HG03571 (cell line): ENCODE results near the gene PPP2R2D.
"Not testable (repeated sequence)": the region's sequence is repeated elsewhere in the genome, so short reads cannot be mapped to it uniquely, and the experiment has no call there.

Experiments
- ATAC-seq: cut with Tn5 transposase; IDR thresholded peaks from one replicate; pipeline ENCODE4 v1.9.1; 2021; ENCODE audit not compliant: unreplicated experiment

PPP2R2D gene

DNA sequence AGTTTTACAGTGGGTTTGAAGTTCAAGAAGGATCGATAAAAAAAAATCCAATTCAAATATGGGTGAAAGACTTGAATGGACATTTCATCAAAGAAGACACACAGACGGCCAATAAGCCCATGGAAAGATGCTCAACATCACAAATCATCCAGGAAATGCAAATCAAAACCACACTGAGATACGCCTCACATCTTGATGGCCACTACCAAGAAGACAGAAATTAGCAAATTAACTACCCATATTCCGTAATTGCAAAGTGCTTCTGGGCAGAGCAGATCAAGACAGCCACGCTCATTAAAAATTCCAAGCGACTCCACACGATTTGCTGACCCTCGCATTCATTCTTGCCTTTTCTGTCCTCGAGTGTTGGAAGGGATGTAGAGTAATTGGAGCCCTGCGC, 34.1 kb upstream of the PPP2R2D start:
- no peak for ATAC-seq

DNA sequence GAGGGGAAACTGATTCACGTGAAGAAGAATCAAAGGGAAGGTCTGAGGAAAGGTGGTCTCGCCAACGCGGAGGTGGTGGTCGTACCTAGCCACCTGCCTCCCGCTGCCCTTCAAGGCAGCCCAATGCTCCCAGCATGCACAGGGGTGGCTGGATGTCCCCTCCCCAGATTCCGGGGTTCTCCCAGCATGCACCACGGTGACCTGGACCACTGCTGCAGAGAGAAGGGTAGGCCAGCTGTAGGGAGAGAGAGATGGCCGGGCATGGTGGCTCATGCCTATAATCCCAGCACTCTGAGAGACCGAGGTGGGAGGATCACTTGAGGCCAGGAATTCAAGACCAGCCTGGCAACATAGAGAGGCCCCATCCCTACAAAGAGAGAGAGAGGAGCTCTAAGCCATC, 32.4 kb upstream of the PPP2R2D start:
- ATAC-seq, result no peak

DNA sequence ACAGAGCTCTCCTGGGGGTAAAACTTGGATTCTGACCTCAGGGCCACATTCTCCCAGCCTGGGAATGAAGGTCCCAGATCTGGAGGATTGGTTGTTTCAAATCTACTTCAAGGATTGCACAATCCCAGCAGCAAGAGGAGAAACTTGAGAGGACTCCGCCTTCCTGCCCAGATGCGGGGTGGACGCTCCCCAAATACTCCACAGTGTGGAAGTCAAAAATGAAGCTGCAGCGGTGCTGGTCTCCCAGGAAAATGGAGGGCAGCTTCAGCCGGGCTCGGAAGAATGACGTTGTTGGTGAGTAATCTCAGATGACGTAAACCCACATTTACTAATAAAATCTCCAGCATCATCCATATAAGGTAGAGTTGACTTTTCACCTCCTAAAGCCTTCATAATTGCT, 31.5 kb upstream of the PPP2R2D start:
- no peak for ATAC-seq

DNA sequence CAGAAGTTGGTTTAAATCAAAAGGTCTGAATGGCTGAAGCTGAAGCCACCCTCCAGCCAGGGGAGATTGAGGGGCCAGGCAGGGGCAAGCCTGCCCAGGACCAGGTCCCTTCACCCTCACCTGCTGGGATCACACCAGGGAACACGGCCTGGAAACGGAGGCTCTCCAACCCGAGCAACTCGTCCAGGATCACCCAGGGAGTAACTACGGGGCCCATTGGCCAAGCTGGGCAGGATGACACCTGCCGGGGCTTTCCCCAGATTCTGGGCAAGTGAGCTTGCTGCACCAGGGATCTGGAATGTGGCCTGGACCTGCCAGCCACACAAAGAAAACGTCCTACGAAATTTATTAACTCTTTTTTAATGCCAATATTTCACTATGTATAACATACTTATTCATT, 30.4 kb upstream of the PPP2R2D start:
- no peak for ATAC-seq

DNA sequence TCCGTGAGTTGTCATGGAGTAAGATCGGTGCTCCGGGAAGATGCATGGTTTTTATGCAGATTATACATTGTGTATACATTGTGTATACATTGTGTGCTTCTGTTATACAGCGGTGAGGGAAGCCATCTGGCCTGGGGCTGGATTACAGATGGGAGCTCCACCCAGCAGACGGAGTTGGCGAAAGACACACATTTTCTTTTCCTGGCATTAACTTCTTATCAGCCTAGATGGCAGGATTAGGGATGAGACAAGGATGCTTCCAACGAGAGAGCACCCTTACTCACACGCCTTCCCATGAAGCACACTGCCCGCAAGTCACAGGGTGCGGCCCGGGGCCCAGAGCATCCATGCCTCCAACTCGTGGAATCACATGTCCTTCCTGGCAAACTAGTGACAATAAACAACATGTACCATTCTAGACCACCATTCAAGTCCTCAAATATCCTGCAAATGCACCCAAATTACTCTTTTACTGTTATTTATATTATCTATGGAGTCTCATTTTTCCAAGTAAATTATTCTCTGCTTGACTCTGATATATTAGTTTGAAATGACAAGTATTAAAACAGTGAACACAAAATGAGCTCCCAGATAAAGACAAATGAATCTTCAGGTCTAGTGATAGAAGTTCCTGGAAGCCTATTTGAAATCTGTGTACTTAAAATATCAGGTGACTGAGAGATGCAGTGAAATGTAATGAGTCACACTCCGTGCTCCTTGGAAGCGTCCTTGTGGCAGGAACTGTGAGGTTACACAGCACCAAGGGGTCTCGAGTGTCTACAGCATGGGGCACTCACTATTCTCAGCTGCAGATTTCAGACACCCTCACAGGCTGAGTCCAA, 29.8 kb upstream of the PPP2R2D start:
- ATAC-seq, result no peak

DNA sequence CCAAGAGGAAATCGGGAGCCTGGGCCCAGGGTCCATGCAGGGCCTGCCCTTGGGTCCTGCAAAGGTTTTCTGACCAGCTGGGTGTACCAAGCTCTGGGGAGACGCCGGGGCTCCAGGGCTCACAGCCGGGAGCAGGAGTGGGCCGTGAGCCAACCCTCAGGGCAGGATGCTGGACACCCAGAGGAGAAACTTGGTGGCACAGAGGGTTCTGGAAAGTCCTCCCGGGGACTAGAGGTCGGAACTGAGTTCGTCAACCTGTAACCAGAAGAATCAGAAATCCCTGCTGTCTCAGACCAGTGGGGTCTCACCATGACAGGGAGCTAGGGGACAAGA, 29.2 kb upstream of the PPP2R2D start:
- ATAC-seq, result no peak

DNA sequence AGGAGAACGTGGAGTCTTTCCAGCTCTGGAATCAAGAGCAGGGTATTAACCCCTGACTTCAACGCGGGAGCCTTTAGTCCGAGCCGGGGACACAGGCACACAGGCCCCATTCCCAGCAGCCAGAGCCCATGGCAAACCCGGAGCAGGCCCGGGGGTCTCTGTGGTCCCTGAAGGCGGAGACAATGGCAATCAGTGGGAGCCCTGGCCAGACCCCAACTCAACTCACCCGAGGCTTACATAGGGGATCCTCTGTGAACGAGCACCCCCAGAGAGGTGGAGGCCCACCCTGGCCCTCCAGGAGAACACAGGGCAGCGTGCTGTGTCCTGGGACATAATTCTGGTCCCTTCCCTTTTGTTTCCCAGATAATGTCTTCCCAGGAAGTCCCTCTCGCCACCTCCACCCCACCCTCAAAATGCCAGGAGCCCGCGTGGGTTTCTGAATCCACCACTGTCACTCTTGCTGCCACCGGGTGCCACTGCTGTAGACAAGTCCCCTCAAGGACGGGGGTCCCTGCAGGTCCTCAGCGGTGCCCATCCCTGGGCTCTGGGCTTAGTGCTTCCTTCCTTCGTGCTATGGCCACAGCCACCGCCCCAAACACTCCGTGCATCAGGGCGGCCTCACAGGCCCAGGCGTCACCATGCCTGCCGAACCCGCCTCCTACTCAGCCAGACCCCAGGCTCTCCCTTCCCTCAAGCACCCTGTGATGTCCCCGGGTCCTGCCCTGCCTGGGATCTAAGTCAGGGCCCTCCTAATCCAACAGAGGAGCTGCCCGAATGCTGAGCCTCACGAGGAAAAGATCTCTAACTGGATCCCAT, 28.6 kb upstream of the PPP2R2D start:
- ATAC-seq, result no peak

DNA sequence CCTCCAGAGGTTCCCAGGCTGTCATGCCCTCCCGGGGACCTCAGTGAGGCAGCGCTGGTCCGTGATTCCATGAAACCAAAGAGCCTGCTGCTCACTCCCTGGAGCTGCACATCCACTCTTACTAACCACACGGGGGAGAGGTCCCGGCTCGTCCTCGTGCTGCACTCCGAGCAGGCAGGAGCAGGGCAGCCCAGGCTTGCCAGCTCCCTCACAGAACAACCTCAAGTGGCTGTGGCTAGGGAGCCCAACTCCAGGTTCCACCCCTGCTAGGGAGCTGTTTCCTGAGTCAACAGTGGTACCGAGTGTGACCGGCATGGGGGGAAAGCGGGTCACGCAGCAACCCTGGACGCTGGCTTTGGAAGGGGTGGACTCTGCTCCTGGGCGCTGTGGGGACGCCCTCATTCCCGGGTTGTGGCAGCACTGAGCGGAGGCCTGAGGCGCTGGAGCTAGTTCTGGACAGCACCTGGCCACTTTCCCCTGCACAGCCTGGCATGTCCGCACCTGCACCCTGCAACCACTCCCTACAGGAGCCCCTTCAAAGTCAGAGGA, 27.9 kb upstream of the PPP2R2D start:
- no peak for ATAC-seq

DNA sequence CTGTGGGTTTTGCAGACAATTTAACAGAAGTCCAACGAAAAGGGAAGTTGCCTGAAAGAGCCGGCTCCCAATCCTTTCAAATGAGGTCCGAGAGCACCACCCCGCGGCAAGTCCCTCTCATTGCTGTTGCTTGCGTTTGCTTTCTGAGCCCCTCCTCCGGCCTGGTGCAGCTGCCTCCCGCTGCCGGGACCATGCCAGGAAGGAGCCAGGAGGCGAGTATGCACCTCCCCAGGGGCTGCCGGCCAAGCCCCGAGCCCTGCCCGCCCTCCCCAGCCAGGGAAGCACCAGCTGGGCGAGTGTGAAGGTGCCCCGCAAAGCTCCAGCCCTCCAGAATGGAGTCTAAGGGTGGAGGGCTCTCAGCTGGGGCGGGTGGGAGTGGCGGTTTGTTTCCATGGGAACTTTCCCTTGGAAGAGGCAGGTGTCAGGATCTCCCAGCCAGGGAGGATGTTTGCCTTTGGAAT, 25.8 kb upstream of the PPP2R2D start:
- peak; percentile 87 for ATAC-seq

DNA sequence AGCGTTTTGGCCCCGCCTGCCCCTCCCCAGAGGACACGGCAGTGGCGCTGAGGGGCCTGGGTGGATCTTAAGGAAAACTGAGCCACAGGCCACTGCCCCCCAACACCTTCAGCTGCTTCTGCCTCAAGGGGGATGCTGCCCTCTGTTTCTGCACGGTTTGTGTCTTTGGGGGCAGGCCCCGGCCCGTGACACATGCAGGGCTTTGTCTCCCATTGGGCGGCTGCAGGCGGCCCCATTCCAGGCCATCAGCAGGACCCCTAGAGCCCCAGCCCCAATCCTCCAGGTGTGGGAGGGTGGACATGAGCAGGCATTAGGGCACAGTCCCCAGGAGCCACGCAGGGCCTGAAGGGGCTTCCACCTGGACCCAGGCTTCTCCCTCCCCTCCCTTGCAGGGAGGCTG, 25.3 kb upstream of the PPP2R2D start:
- ATAC-seq, result no peak

DNA sequence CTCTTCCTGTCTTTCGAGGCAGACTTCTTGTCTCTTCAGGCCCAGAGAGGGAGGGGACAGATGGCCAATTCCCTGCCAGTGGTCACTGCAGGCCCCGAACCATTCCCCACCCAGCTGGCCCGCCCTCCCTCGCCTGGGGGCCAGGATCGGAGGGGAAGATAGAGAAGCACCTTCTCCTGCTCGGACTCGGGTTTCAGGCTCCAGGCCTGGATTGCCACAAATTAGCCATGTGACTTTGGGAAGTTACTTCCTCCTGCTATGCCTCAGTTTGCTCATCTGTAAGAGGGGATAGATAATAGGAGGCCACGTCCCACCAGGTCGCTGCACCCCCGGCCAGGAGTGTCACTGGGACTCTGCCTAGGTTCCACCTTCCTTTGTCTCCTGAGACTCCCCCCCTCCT, 24.8 kb upstream of the PPP2R2D start:
- ATAC-seq, result no peak

DNA sequence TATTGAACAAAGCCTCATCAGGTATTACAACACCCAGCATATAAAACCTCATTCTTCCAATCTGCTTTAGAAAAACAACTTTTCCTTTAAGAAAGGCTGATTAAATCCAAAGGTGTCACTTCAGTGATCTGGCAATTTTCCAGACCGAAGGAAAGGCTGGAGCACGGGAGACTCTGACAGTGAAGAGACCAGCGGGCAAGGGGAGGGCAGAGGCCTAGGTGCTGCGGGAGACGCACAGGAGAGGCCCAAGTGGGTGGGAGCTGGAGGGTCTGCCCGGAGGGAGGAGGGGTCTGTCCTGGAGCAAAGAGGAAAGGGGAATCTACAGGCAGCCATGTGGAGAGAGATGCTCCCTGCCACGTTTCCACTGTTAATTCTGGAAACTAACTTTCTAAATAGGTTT, 24.3 kb upstream of the PPP2R2D start:
- no peak for ATAC-seq

DNA sequence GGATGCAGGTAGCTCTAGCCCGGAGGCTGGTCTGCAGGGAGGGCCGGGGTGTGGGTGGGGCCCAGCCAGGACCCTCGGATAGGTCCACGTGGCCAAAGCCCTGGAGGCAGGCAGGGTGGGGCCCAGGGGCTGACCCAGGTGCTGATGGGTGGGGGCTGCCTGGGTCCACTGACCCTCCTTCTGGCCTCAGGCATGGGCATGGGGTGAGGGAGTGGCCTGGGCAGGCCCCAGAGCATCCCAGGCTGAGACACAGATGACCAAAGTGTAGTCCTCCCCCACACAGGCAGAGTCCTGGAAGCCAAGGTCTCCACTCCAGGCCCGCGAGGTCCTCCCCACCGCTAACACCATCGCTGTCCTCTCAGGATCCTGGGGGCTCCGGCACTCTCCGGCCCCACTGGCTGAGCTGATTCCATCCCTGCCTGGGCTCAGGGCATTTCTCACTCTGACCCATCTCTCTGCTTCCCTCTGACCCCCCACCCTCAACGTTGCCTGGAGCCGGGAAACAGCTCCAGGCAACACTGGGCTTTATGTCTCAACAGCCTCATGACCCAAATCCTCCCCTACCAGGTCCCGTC, 20.7 kb upstream of the PPP2R2D start:
- no peak for ATAC-seq

DNA sequence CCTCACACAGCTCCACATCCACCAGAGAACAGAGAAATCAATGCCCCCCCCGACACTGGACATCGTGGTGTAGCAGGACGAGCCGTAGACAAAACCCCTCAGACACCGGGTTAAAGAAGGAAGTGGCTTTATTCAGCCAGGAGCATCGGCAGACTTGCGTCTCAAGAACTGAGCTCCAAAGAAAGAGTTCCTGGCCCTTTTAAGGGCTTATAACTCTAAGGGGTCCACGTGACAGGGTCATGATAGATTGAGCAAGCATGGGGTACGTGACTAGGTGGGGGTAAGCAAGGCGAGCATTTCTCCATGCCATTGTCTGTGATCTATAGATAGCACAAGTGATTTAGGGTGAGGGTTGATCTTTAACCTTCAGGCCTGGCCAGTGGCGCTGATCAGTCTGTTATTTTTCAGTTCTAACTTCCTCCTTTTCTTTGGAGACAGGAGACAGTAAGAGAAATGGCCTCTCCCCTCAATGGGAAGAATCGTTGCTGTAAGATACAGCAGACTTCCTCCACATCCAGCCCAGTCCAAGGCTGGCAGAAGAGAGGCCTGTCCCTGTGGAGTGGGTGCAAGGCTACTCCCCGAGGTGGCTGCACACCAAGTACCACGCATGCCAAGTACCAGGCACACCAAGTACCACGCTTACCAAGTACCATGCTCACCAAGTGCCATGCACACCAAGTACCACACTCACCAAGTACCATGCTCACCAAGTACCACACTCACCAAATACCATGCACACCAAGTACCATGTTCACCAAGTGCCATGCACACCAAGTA, 19.5 kb upstream of the PPP2R2D start:
- no peak for ATAC-seq

DNA sequence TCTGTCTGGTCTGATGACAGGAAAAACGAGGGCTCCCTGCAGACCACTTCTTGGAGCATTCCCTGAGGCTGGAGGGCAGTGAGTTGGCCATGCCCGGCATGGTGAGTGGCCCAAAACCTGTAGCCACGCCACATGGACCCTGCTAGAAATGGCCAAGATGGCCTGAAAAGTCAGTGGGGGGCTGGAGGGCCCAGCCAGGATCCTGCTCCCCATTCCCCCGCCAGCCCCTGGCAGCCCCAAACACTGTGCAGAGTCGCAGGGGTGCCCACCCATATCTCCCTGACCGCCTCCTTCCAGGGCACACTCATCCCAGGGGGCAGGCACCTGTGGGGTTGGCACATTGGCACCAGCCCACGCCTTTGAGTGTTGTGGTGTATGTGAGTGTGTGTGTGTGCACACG, 18.7 kb upstream of the PPP2R2D start:
- ATAC-seq, result no peak

DNA sequence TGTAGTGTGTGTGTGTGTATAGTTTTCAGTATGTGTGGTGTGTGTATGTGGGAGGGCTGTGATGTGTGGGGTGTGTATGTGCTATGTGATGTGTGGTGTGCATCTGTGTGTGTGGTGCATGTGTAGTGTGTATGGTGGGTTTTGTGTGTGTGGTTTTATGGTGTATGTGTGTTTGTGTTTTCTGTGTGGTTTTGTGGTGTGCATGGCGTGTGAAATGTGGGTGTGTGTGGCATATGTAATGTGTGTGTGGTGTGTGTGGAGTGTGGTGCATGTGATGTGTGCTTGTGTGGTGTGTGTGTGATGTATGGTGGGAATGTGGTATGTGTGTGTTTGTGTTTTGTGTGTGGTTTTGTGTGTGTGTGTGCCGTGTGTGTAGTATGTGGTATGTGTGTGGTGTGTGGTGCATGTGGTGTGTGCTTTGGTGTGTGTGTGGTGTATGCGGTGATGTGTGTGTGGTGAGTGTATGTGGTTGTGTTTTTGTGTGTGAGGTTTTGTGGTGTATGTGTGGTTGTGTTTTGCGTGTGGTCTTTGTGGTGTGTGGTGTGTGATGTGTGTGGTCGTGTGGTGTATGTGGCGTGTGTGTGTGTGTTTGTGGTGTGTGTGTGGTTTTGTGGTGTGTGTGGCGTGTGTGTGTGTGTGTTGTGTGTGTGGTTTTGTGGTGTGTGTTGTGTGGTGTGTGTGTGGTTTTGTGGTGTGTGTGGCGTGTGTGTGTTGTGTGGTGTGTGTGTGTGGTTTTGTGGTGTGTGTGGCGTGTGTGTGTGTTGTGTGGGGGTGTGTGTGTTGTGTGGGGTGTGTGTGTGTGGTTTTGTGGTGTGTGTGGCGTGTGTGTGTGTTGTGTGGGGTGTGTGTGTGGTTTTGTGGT, 18.0 kb upstream of the PPP2R2D start:
- ATAC-seq, result no peak

DNA sequence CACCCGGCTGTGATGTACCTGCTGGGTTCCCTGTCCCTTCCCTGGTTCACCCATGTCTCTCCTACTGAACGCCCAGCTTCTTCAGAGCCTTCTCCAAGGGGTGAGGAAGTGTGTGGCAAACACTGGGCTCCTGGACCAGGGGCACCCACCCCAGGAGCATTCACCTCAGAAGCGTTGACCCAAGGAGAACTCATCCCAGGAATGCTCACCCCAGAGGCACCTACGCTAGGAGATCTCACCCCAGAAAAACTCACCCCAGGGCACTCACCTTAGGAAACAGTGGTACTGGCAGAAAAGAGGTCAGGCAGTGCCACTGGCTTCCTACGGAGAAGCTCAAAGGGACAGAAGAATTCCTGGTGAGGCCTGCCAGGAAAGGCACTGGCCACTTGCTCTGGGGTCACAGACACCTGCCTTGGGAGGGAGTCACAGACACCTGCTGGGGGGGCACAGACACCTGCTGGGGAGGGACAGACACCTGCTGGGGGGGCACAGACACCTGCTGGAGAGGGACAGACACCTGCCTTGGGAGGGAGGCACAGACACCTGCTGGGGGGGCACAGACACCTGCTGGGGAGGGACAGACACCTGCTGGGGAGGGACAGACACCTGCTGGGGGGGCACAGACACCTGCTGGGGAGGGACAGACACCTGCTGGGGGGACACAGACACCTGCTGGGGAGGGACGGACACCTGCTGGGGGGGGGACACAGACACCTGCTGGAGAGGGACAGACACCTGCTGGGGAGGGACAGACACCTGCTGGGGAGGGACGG, 17.0 kb upstream of the PPP2R2D start:
- not testable (repeated sequence) for ATAC-seq

DNA sequence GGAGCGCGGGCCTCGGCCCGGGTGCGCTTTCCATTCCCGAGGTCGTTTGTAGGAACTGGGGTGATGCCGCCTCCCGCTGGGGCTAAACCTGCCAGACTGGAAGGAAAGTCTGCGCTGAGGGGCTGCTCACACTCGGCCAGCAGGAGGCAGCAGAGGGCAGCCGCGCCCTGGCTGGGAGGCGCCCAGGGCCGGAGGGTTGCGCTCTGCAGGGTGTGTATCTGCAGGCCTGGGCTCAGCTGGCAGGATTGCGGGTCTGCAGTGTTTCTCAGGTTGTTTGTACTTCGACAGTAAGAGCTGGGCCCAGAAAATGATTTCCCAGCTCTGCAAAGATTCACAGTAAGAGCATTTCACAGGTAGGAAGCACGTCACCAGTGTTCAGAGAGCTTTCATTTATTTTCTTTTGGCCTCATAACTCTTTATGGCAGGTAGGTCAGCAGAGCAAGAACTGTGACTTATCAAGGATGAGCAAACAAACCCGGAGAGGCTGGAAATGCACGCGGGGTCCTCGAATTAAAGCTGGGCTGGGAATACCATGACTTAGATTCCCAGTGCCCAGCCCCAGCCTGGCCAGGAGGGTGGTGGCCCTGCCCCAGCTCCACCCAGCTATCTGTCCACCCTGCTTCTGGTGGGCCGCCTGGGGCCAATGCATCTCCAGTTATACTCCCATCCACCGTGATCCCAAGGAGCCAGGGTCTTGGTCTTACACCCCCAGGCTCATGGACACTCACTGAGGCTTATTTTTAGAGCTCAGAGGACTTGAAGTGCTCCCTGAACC, 15.2 kb upstream of the PPP2R2D start:
- ATAC-seq, result peak; percentile 94

DNA sequence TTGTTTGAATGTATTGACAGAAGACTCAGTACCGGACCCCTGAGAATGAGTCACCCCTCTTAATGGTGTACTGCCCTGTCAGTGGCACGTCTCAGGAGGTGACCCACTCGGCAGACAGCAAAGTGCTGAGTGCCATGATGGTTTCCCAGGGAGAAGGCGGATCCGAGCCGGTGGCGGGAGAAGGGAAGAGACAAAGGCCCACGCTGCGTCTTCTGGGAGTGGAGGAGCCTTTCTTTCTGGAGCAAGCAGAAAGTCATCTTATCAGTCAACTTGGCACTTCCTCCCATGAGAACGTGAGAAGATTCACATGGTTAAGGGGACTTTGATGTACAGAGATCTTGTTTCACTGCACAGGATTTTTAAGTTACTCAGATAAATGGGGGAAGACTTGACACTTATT, 14.6 kb upstream of the PPP2R2D start:
- ATAC-seq, result no peak
